H1 (cell line): ENCODE results near the gene PCNX3. TPM values are rescaled to one million over a fixed set of nuclear protein-coding genes. Genes with fewer than 3 reads are reported as not detected.

Experiments used
- RNF2 ChIP-seq: fragments of 200-900, 300-1000 bp; sonication (generic); IDR thresholded peaks from 2 replicates; pipeline ENCODE4 v1.7.1; 2016; ENCODE audit warnings: borderline replicate concordance, low read depth, mild to moderate bottlenecking, antibody characterized with exemption, low read length; ENCODE audit not compliant: poor library complexity, severe bottlenecking; ENCODE audit errors: missing control alignments
- polyA plus RNA-seq, 7 experiments: library from polyadenylated mRNA; depleted of rRNA in 3 of 7; stranded (reverse) in 5 of 7; unstranded in 2 of 7; fragments of >200 nt in 5 of 7; fragments of 200-250 nt in 2 of 7; gene quantifications; 1 replicate in 5 of 7; 2 replicates in 1 of 7; 4 replicates in 1 of 7; pipeline versions ENCODE4 v1.2.1 to v1.2.3, GENCODE V29; 2011 to 2013; ENCODE audit warnings: missing spikeins in 2 of 7, mixed read lengths in 2 of 7
- total RNA-seq: library from RNA; stranded (reverse); fragmentation: NEBNext Ultra II Directional; extraction: Animal tissue kit (Norgen Biotek cat#: 25700); gene quantifications from 2 replicates; pipeline ENCODE4 v1.2.1, GENCODE V29; 2021
- TF ChIP-seq, protein P1 (sequence below), 3 experiments: IDR thresholded peaks; 1 replicate in 2 of 3; 2 replicates in 1 of 3; pipeline versions ENCODE4 v1.5.1 to v1.6.1; 2011; ENCODE audit warnings: low read length in 3 of 3, mild to moderate bottlenecking in 3 of 3, inconsistent platforms in 2 of 3, low read depth in 1 of 3, moderate library complexity in 1 of 3; ENCODE audit not compliant: insufficient read depth in 1 of 3; ENCODE audit errors: control extremely low read depth in 1 of 3

Gene PCNX3
- total and polyA plus RNA-seq, 2 of the 8 experiments (the other 6 are each of a cell fraction or from before 2014, with no cell fraction given): 27.2 to 38.8 TPM

DNA sequence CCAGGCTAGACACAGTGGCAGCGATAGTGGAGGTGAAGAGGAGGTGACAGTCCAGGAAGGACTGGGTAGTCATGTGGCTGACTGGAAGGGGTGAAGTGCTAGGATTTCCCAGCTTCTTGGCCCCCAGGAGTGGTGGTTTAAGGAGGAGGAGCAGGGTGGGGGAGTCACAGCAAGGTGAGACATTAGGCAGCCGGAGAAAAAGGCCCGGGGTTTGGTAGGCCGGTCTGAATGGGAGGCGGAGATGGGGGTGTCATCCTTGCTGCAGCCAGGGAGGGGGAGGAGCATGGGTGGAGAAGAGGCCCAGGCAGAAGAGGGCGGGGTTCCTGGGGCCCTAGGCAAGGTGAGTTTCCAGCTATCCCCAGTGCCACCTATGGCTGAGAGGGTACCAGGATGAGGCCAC, 28.4 kb downstream of the PCNX3 start (continued):
- TF ChIP-seq, protein P1, sequence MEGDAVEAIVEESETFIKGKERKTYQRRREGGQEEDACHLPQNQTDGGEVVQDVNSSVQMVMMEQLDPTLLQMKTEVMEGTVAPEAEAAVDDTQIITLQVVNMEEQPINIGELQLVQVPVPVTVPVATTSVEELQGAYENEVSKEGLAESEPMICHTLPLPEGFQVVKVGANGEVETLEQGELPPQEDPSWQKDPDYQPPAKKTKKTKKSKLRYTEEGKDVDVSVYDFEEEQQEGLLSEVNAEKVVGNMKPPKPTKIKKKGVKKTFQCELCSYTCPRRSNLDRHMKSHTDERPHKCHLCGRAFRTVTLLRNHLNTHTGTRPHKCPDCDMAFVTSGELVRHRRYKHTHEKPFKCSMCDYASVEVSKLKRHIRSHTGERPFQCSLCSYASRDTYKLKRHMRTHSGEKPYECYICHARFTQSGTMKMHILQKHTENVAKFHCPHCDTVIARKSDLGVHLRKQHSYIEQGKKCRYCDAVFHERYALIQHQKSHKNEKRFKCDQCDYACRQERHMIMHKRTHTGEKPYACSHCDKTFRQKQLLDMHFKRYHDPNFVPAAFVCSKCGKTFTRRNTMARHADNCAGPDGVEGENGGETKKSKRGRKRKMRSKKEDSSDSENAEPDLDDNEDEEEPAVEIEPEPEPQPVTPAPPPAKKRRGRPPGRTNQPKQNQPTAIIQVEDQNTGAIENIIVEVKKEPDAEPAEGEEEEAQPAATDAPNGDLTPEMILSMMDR (IDR thresholded peaks at IDR 0.05; ENCODE audit: control extremely low read depth in 1 of 3, insufficient read depth in 1 of 3, low read depth in 1 of 3, low read length in 3 of 3): no peak
- no peak for TF ChIP-seq RNF2
